ENCODE measurements around the gene FXN. TPM values are rescaled to one million over a fixed set of nuclear protein-coding genes. Genes with fewer than 3 reads are reported as not detected.

The FXN gene
- total RNA-seq, 2 experiments from 2014 or later, result 6.9 to 36.1 TPM

- Histone ChIP-seq H3K36me3 (ENCODE audit: insufficient read depth, low read length) (no peaks in the 10 kb centered on the region), H3K79me2 (ENCODE audit: insufficient read depth, low read depth, low read length) (no peaks in the 10 kb centered on the region), H3K4me2 (ENCODE audit: low read length) (no peak overlapping the region), H3K4me3 (ENCODE audit: low read depth, low read length, poor library complexity, severe bottlenecking) (no peak overlapping the region), H3K27ac (ENCODE audit: low read depth, low read length, poor library complexity, severe bottlenecking) (no peak overlapping the region), H3K9me3 (ENCODE audit: low read length) (no peaks in the 10 kb centered on the region), H3K4me1 (ENCODE audit: insufficient read depth, low read length, poor library complexity, severe bottlenecking) (peaks cover 10% of the 10 kb centered on the region), H2AFZ (ENCODE audit: low read length) (no peak overlapping the region), H3K9me2 (ENCODE audit: insufficient read depth, low read length) (no peaks in the 10 kb centered on the region), H4K20me1 (ENCODE audit: insufficient read depth, low read length) (no peaks in the 10 kb centered on the region)
- ChIA-PET POLR2A (no interaction called here), CTCF (ENCODE audit: unreplicated experiment) (no interaction called here)
- TF ChIP-seq EZH2phosphoT487 (IDR thresholded peaks at IDR 0.05; ENCODE audit: borderline replicate concordance, low read depth, low read length) (no peak), CTCF (conservative IDR thresholded peaks at IDR 0.05; ENCODE audit: low read length) (no peak)
- intact Hi-C loops (cut with micrococcal nuclease; ENCODE audit: unreplicated experiment), result no loop called here
- no TSS peak for BruUV-seq (replicated peaks)
- DNase-seq (ENCODE audit: low spot score), result no peak
Measured at GRCh38 chr9:69013382-69013727, 22.2 kb upstream of the FXN start.

GRCh38 chr9:69014013-69014412 lies 21.5 kb upstream of the FXN start, which contains the start of gene PRKACG:
Gene PRKACG (minus strand): TSS chr9:69014113. CDS start chr9:69014092, 21 bp downstream.
- Histone ChIP-seq H3K36me3 (ENCODE audit: insufficient read depth, low read length) (no peaks in the 10 kb centered on the region), H3K9me3 (ENCODE audit: low read length) (no peaks in the 10 kb centered on the region), H3K9me2 (ENCODE audit: insufficient read depth, low read length) (no peaks in the 10 kb centered on the region), H3K27ac (ENCODE audit: low read depth, low read length, poor library complexity, severe bottlenecking) (no peak within 1 kb of the TSS), H3K4me1 (ENCODE audit: insufficient read depth, low read length, poor library complexity, severe bottlenecking) (peaks cover 10% of the 10 kb centered on the region), H3K4me2 (ENCODE audit: low read length) (no peak within 1 kb of the TSS), H3K79me2 (ENCODE audit: insufficient read depth, low read depth, low read length) (no peaks in the 10 kb centered on the region), H3K4me3 (ENCODE audit: low read depth, low read length, poor library complexity, severe bottlenecking) (no peak within 1 kb of the TSS), H2AFZ (ENCODE audit: low read length) (no peak within 1 kb of the TSS), H4K20me1 (ENCODE audit: insufficient read depth, low read length) (no peaks in the 10 kb centered on the region)
- no TSS peak for BruUV-seq (replicated peaks)
- intact Hi-C loops (cut with micrococcal nuclease; ENCODE audit: unreplicated experiment), result no loop called here
- POLR2A ChIA-PET, result no interaction called here
- TF ChIP-seq EZH2phosphoT487 (IDR thresholded peaks at IDR 0.05; ENCODE audit: borderline replicate concordance, low read depth, low read length) (no peak), CTCF (conservative IDR thresholded peaks at IDR 0.05; ENCODE audit: low read length) (no peak)
- no peak for DNase-seq (ENCODE audit: low spot score)
- CTCF ChIA-PET (ENCODE audit: unreplicated experiment), result no interaction called here

GRCh38 chr9:69016191-69017096 lies 19.1 kb upstream of the FXN start:
- no peak overlapping the region for H3K4me3 ChIP-seq (ENCODE audit: low read depth, low read length, poor library complexity, severe bottlenecking)
- no peak for TF ChIP-seq CTCF (conservative IDR thresholded peaks at IDR 0.05; ENCODE audit: low read length)
- TF ChIP-seq EZH2phosphoT487 (IDR thresholded peaks at IDR 0.05; ENCODE audit: borderline replicate concordance, low read depth, low read length), result no peak
- H3K4me1 ChIP-seq (ENCODE audit: insufficient read depth, low read length, poor library complexity, severe bottlenecking), result peaks cover 10% of the 10 kb centered on the region
- POLR2A ChIA-PET, result no interaction called here
- no peak overlapping the region for H2AFZ ChIP-seq (ENCODE audit: low read length)
- H3K9me2 ChIP-seq (ENCODE audit: insufficient read depth, low read length), result no peaks in the 10 kb centered on the region
- no peak overlapping the region for H3K27ac ChIP-seq (ENCODE audit: low read depth, low read length, poor library complexity, severe bottlenecking)
- no TSS peak for BruUV-seq (replicated peaks)
- CTCF ChIA-PET (ENCODE audit: unreplicated experiment), result no interaction called here
- no peaks in the 10 kb centered on the region for H4K20me1 ChIP-seq (ENCODE audit: insufficient read depth, low read length)
- H3K36me3 ChIP-seq (ENCODE audit: insufficient read depth, low read length), result no peaks in the 10 kb centered on the region
- intact Hi-C loops (cut with micrococcal nuclease; ENCODE audit: unreplicated experiment), result no loop called here
- DNase-seq (ENCODE audit: low spot score), result no peak
- H3K79me2 ChIP-seq (ENCODE audit: insufficient read depth, low read depth, low read length), result no peaks in the 10 kb centered on the region
- no peaks in the 10 kb centered on the region for H3K9me3 ChIP-seq (ENCODE audit: low read length)
- H3K4me2 ChIP-seq (ENCODE audit: low read length), result no peak overlapping the region
